Effector CD8-positive, alpha-beta T cell (primary cell): ENCODE results near the gene ESR2.
"Not testable (repeated sequence)": the region's sequence is repeated elsewhere in the genome, so short reads cannot be mapped to it uniquely, and the experiment has no call there.

Experiments
- DNase-seq: peaks from one replicate; lab custom pipeline; 2025; lab: John Stamatoyannopoulos, UW

ESR2 gene

GRCh38 chr14:64221391-64222003 is 72.7 kb downstream of the ESR2 start:
- DNase-seq, result no peak

GRCh38 chr14:64220466-64220865 is 73.7 kb downstream of the ESR2 start:
- no peak for DNase-seq

- DNase-seq, result no peak
These were observed 74.1 kb downstream of the ESR2 start for GRCh38 chr14:64220056-64220455.

GRCh38 chr14:64218344-64219240 is 75.6 kb downstream of the ESR2 start:
- no peak for DNase-seq

- DNase-seq, result no peak
These were observed 76.3 kb downstream of the ESR2 start for GRCh38 chr14:64217834-64218233.

GRCh38 chr14:64217308-64217707 is 76.9 kb downstream of the ESR2 start:
- no peak for DNase-seq

GRCh38 chr14:64215978-64216377 is 78.2 kb downstream of the ESR2 start:
- DNase-seq, result no peak

- no peak for DNase-seq
These were observed 78.9 kb downstream of the ESR2 start for GRCh38 chr14:64215274-64215673.

GRCh38 chr14:64213853-64214570 is 80.2 kb downstream of the ESR2 start:
- no peak for DNase-seq

GRCh38 chr14:64213086-64213485 is 81.1 kb downstream of the ESR2 start:
- no peak for DNase-seq

- no peak for DNase-seq
These were observed 81.5 kb downstream of the ESR2 start for GRCh38 chr14:64212666-64213065.

- DNase-seq, result not testable (repeated sequence)
These were observed 83.3 kb downstream of the ESR2 start for GRCh38 chr14:64210912-64211311.

GRCh38 chr14:64210216-64210615 is 84.0 kb downstream of the ESR2 start:
- no peak for DNase-seq

GRCh38 chr14:64209444-64210131 is 84.6 kb downstream of the ESR2 start:
- DNase-seq, result no peak

- no peak for DNase-seq
These were observed 85.2 kb downstream of the ESR2 start for GRCh38 chr14:64208981-64209380.

- DNase-seq, result no peak
These were observed 85.9 kb downstream of the ESR2 start for GRCh38 chr14:64208261-64208660.

- no peak for DNase-seq
These were observed 90.7 kb downstream of the ESR2 start for GRCh38 chr14:64203366-64204006.

- no peak for DNase-seq
These were observed 91.5 kb downstream of the ESR2 start for GRCh38 chr14:64202716-64203115.

- DNase-seq, result no peak
These were observed 92.1 kb downstream of the ESR2 start for GRCh38 chr14:64201921-64202545.

- DNase-seq, result no peak
These were observed 92.9 kb downstream of the ESR2 start for GRCh38 chr14:64201296-64201695.

- DNase-seq, result no peak
These were observed 94.0 kb downstream of the ESR2 start for GRCh38 chr14:64200170-64200569.
